Stomach (tissue), 4 donors: Measurements from ENCODE around the gene TMEM254.

Experiments
- EP300 ChIP-seq: sonication (generic); formaldehyde crosslinking; IDR thresholded peaks from one replicate; pipeline ENCODE4 v1.6.1; 2017; ENCODE audit warnings: antibody characterized with exemption
- POLR2A ChIP-seq, 4 donors: fragments of 450-650 bp; IDR thresholded peaks; one replicate each; pipeline ENCODE4 v1.6.1; 2016; ENCODE audit warnings: antibody characterized with exemption in 4 of 4, control low read depth in 2 of 4, mild to moderate bottlenecking in 1 of 4, moderate library complexity in 1 of 4
- POLR2AphosphoS5 ChIP-seq, 3 donors: sonication (generic); formaldehyde crosslinking; IDR thresholded peaks; one replicate each; pipeline ENCODE4 v1.6.1; 2016; ENCODE audit warnings: antibody characterized with exemption in 3 of 3
- TF ChIP-seq, protein P1 (sequence below), 7 experiments: fragments of 450-650 bp in 4 of 7; fragments of 200-600 bp in 3 of 7; sonication (generic) in 3 of 7; IDR thresholded peaks; one replicate each; pipeline ENCODE4 v1.5.1; 2016 to 2019; ENCODE audit warnings: antibody characterized with exemption in 7 of 7, control low read depth in 2 of 7, mild to moderate bottlenecking in 1 of 7

DNA sequence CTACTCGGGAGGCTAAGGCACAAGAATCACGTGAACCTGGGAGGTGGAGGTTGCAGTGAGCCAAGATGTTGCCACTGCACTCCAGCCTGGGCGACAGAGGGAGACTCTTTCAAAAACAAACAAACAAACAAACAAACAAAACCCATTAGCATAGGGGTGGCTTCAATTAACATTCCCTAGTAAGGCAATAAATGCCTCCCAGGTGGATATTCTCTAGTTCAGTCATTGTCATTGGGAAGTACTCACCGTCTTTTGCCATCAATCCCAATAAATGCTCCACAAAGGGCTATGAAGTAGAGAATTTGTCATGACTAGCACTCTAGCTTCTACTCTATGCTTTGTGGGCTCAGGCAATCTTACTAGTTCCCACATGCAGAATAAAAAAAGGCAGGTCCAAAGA lies 11.7 kb upstream of the TMEM254 start:
- TF ChIP-seq POLR2AphosphoS5 (IDR thresholded peaks at IDR 0.05) (no peak), POLR2A (IDR thresholded peaks at IDR 0.05) (no peak), EP300 (no peak)
- TF ChIP-seq, protein P1, sequence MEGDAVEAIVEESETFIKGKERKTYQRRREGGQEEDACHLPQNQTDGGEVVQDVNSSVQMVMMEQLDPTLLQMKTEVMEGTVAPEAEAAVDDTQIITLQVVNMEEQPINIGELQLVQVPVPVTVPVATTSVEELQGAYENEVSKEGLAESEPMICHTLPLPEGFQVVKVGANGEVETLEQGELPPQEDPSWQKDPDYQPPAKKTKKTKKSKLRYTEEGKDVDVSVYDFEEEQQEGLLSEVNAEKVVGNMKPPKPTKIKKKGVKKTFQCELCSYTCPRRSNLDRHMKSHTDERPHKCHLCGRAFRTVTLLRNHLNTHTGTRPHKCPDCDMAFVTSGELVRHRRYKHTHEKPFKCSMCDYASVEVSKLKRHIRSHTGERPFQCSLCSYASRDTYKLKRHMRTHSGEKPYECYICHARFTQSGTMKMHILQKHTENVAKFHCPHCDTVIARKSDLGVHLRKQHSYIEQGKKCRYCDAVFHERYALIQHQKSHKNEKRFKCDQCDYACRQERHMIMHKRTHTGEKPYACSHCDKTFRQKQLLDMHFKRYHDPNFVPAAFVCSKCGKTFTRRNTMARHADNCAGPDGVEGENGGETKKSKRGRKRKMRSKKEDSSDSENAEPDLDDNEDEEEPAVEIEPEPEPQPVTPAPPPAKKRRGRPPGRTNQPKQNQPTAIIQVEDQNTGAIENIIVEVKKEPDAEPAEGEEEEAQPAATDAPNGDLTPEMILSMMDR (IDR thresholded peaks at IDR 0.05): no peak
